GM12873 (cell line): ENCODE measurements around the gene GABRD.

Experiments
- TF ChIP-seq, protein P1 (sequence below): IDR thresholded peaks from 2 replicates; pipeline ENCODE4 v1.5.1; 2012; ENCODE audit warnings: low read depth, mild to moderate bottlenecking, moderate library complexity, low read length, control low read depth; ENCODE audit not compliant: insufficient read depth; ENCODE audit errors: missing control alignments

Gene GABRD

GRCh38 chr1:1989102-1989542, 30.0 kb upstream of the GABRD start:
- TF ChIP-seq, protein P1, sequence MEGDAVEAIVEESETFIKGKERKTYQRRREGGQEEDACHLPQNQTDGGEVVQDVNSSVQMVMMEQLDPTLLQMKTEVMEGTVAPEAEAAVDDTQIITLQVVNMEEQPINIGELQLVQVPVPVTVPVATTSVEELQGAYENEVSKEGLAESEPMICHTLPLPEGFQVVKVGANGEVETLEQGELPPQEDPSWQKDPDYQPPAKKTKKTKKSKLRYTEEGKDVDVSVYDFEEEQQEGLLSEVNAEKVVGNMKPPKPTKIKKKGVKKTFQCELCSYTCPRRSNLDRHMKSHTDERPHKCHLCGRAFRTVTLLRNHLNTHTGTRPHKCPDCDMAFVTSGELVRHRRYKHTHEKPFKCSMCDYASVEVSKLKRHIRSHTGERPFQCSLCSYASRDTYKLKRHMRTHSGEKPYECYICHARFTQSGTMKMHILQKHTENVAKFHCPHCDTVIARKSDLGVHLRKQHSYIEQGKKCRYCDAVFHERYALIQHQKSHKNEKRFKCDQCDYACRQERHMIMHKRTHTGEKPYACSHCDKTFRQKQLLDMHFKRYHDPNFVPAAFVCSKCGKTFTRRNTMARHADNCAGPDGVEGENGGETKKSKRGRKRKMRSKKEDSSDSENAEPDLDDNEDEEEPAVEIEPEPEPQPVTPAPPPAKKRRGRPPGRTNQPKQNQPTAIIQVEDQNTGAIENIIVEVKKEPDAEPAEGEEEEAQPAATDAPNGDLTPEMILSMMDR, result no peak

DNA sequence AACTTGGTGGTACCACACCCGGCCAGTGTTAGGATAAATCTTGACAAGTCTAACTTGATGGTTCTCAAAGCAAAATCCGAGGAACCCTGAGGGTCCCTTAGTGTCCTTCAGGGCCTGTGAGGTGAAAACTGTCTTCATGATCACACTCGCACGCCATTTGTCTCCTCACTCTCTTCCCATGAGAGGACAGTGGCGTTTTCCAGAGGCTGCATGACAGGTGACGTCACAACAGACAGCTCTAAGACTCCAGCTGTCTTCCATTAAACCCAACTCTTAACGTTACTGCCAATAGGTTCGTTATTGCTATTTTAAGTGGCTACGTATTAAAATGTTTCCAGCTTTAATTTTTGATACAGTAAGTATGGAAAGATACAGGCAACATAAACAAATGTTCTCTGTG, 29.4 kb upstream of the GABRD start:
- TF ChIP-seq, protein P1, result no peak

DNA sequence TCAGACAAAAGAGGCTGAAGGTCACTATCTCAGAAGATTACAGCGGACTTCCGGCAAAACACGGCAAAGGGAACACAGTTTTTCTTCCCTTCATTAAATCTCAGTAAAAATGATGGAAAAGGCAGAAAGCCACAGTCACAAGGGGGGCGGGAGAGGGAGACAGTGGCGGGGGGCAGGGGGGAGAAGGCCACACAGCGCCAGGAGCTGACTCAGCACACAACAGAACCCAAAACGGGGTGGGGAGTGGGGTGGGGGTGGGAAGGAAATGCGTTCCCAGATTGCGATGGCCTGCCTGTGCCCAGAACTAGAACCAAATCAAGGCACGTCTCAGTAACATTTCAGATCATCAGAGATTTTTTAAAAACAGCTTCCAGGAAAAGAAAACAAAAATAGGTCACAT, 28.9 kb upstream of the GABRD start:
- TF ChIP-seq, protein P1, result no peak

DNA sequence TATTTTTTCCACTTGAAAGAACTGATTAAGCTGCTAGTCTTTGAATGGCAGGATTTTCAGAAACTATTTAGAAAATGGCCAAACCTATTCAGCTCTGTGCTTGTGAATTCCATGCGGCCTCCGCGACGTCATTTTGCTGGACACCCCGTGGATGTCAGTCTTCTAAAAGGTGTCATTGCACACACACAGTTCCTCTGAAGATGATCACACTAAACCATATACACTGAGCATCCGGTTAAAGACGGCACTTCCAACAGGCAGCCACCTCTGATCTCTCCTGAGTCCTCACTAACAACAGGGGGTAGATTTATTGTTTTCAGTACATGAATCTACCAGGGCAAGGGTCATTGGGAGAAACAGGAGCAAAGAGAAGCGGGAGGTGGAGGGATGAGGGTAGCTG, 24.6 kb upstream of the GABRD start:
- TF ChIP-seq, protein P1, result no peak

- TF ChIP-seq, protein P1, result no peak
Observed at GRCh38 chr1:1996207-1996651, 22.9 kb upstream of the GABRD start.

DNA sequence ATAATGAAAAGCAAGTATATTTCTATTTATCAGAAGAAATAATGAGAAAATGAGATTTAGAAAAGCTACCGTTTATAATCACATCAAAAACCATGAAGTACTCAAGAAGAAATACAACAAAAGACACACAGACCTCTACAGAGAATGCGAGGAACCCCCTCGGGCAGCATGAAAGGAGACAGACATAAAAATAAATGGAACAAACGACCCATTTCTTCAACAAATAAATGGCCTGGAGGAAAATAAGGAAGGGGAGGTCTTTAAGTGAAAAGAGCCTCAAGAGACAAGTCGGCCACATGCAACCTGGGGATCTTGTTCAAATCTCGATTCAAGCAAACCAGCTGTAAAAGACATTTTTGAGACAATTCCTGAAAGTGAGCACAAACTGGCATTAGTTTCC, 21.6 kb upstream of the GABRD start:
- TF ChIP-seq, protein P1, result no peak

DNA sequence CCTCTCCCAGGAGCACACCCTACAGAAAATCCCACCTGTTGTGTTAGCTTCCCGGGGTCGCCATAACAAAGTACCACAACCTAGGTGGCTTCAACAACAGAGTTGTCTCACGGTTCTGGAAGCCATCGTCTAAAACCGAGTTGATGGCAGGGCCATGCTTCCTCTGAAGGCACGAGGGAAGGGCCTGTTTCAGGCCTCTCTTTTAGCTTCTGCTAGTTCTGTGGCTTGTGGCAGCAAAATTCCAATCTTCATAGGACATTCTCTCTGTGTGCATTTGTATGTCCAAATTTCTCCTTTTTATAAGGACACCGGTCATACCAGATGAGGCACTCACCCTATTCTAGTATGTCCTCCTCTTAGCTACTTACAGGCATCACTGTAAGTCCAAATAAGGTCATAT, 18.7 kb upstream of the GABRD start:
- TF ChIP-seq, protein P1, result no peak

DNA sequence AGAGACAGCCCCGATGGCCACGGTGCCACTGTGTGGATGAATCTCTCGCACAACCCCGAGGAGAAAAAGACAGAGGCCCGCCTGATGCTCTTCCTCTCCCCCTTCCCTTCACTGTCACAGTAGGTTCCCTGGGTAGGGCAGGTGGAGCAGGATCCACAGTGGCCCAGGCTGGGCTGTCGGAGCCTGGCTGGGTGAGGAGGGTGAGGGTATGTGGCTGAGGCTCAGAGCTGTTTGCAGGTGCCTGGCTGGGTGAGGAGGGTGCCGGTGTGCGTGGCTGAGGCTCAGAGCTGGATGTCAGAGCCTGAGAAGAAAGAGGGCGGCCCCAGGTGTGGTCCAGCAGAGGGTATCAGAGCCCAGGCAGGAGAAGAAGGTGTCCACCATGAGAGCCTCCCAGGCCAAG, 18.3 kb upstream of the GABRD start:
- TF ChIP-seq, protein P1, result no peak
